GM12892 (cell line): ENCODE data around the gene ZNF485.

Experiments
- POLR2AphosphoS5 ChIP-seq: IDR thresholded peaks from 2 replicates; pipeline ENCODE4 v1.6.1; 2011; ENCODE audit warnings: low read depth, low read length, control low read depth
- TAF1 ChIP-seq: IDR thresholded peaks from 2 replicates; pipeline ENCODE4 v1.6.1; 2011; ENCODE audit warnings: low read depth, mild to moderate bottlenecking, control low read depth, low read length, borderline replicate concordance

GRCh38 chr10:43585981-43586729, 20.1 kb upstream of the ZNF485 start:
- TF ChIP-seq POLR2AphosphoS5 (no peak), TAF1 (no peak)
